Activated CD8-positive, alpha-beta T cell treated with anti-CD3 and anti-CD28 coated beads for 36 hours (primary cell): ENCODE measurements around the gene SF3A1. TPM values are rescaled to one million over a fixed set of nuclear protein-coding genes. Genes with fewer than 3 reads are reported as not detected.
A peak's percentile ranks its signal among the peaks of the same experiment; 100 is the strongest.

Experiments used
- ATAC-seq: fragments of 200-7000 bp; cut with Tn5 transposase; one replicate; pipeline ENCODE4 v1.10.0; 2021; ENCODE audit warnings: mild to moderate bottlenecking, moderate library complexity
- CTCF ChIA-PET: fragments of 350-600 bp; sonication (Branson Sonifier 250); formaldehyde crosslinking; loops from one replicate; lab custom pipeline; 2021; ENCODE audit warnings: antibody characterized with exemption; lab: Charles Lee
- POLR2A ChIA-PET: fragments of 350-600 bp; sonication (Branson Sonifier 250); formaldehyde crosslinking; loops from one replicate; lab custom pipeline; 2021; ENCODE audit warnings: antibody characterized with exemption; lab: Charles Lee
- DNase-seq: peaks from one replicate; pipeline ENCODE4 v3.0.0-alpha.2; 2020
- H3K27ac Mint-ChIP-seq: one replicate; pipeline ENCODE4 v1.8.0; 2021; ENCODE audit warnings: mild to moderate bottlenecking, mixed read lengths
- H3K27me3 Mint-ChIP-seq: one replicate; pipeline ENCODE4 v1.8.0; 2021; ENCODE audit warnings: mixed read lengths
- H3K36me3 Mint-ChIP-seq: one replicate; pipeline ENCODE4 v1.8.0; 2021; ENCODE audit warnings: low read depth, mixed read lengths
- H3K4me1 Mint-ChIP-seq: one replicate; pipeline ENCODE4 v1.8.0; 2021; ENCODE audit warnings: low read depth, mixed read lengths
- H3K4me3 Mint-ChIP-seq: one replicate; pipeline ENCODE4 v1.8.0; 2021; ENCODE audit warnings: mild to moderate bottlenecking, moderate library complexity, mixed read lengths
- H3K9me3 Mint-ChIP-seq: one replicate; pipeline ENCODE4 v1.8.0; 2021; ENCODE audit warnings: mixed read lengths
- intact Hi-C: fragments of 100-400 bp; cut with micrococcal nuclease; formaldehyde crosslinking; loops from one replicate; pipeline ENCODE4 v1.10.0; 2022
- total RNA-seq, 2 experiments: library from RNA; stranded (reverse); gene quantifications; one replicate each; pipeline ENCODE4 v1.2.3, GENCODE V29; 2021
- TF ChIP-seq, protein P1 (sequence below): fragments of 200-600 bp; IDR thresholded peaks from one replicate; pipeline ENCODE4 v1.8.0; 2022; ENCODE audit warnings: antibody characterized with exemption, mild to moderate bottlenecking

Gene SF3A1
- total RNA-seq, 2 experiments from 2014 or later: 252 to 262 TPM

DNA sequence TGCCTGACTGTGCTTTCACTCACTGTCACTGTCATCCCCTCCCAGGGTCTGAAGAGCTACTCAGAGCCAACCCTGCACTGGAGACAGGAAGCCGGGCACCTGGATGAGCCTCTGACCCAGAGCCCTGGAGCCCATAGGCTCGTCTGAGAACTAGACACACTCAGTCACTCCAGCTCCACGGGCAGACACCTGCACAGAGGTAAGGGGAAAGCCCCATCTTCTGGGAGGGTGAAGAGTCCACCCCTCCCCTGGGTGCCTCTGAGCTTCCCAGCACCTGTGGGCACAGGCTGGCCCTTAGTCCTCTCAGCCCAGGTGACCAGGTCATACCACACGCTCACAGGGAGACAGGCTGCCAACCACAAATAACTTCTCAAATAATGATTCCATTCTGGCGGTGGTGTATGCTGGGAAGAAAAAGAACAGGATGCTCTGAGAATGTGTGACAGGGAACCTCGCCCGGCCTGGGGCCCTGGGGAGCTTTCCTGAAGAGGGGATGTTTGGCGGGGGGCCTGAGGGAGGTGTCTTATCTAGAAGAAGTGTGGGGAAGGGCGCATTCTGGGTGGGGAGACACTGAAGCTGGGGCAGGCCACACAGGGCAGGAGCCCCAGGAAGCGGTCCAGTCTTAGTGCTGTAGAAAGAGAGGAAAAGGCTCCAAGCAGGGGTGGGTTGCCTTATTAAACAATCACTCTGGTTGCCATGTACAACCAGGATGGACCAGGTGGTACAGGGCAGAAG, 5.4 kb upstream of the SF3A1 start:
- Mint-ChIP-seq H3K27ac (no peak overlapping the region), H3K27me3 (no peaks in the 10 kb centered on the region), H3K4me1 (peaks cover 5% of the 10 kb centered on the region), H3K36me3 (no peaks in the 10 kb centered on the region), H3K9me3 (no peaks in the 10 kb centered on the region), H3K4me3 (no peak overlapping the region)
- intact Hi-C loops: no loop called here
- no peak for DNase-seq
- TF ChIP-seq, protein P1, sequence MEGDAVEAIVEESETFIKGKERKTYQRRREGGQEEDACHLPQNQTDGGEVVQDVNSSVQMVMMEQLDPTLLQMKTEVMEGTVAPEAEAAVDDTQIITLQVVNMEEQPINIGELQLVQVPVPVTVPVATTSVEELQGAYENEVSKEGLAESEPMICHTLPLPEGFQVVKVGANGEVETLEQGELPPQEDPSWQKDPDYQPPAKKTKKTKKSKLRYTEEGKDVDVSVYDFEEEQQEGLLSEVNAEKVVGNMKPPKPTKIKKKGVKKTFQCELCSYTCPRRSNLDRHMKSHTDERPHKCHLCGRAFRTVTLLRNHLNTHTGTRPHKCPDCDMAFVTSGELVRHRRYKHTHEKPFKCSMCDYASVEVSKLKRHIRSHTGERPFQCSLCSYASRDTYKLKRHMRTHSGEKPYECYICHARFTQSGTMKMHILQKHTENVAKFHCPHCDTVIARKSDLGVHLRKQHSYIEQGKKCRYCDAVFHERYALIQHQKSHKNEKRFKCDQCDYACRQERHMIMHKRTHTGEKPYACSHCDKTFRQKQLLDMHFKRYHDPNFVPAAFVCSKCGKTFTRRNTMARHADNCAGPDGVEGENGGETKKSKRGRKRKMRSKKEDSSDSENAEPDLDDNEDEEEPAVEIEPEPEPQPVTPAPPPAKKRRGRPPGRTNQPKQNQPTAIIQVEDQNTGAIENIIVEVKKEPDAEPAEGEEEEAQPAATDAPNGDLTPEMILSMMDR: no peak
- POLR2A ChIA-PET: interaction anchor here (0.8 kb wide), 1 partner anchor 74 kb away, joined by 3 read pairs; no protein-coding TSS in a partner anchor
- CTCF ChIA-PET: interaction anchor here (2.3 kb wide), 1 partner anchor 74 kb away, joined by 9 read pairs; no protein-coding TSS in a partner anchor
- no peak for ATAC-seq

DNA sequence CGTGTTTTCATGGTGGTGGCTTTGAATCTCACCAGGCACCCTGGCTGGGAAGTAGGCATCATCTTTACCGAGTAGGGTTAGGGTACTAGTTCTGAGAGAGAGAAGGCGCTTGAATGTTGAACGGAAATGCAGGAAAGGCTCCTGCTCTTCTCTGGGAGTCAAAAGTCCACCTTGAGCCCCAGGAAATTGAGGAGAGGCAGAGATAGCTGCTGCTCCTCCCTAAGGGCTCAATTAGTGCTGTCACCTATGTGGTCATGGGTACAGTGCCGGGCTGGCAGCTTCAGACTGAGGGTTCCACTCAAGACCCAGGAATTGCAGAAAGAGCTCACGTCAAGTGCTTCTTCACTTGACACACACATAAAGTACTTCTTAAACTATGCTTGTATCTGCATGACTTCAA, 1.8 kb upstream of the SF3A1 start:
- Mint-ChIP-seq H3K4me3 (no peak overlapping the region), H3K4me1 (peaks cover 29% of the 10 kb centered on the region), H3K9me3 (no peaks in the 10 kb centered on the region), H3K27me3 (no peaks in the 10 kb centered on the region), H3K27ac (no peak overlapping the region), H3K36me3 (peaks cover 21% of the 10 kb centered on the region)
- intact Hi-C loops: no loop called here
- ATAC-seq (no peak), DNase-seq (no peak)
- ChIA-PET CTCF (interaction anchor here (0.6 to 2.1 kb wide), 6 partner anchors 10 to 95 kb away, joined by 3 to 17 read pairs (median 4); partner anchors contain the start of gene RNF215), POLR2A (interaction anchor here (0.7 to 1.2 kb wide), 2 partner anchors 14 to 32 kb away, joined by 3 read pairs; partner anchors contain the start of gene TBC1D10A)
- TF ChIP-seq, protein P1: no peak

DNA sequence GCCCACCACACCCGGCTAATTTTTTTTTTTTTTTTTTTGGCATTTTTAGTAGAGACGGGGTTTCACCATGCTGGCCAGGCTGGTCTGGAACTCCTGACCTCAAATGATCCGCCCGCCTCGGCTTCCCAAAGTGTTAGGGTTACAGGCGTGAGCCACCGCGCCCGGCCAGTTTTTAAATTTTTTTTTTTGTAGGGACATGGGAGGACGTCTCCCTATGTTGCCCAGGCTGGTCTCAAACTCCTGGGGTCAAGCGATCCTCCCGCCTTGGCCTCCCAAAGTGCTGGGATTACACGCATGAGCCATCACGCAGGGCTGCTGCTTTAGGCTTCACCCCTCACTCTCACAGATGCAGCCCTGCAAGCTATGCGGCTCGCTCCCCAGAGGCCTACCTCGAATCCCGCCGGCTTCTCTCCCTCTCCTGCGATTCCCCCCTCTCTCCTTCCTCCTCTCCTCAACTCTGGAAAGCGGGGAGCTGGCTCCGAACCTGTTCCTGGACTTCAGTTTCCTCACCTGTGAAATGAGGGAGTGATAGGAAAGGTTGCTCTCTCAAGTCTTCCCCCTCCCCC, 1.0 kb upstream of the SF3A1 start:
- intact Hi-C loops: no loop called here
- Mint-ChIP-seq H3K9me3 (no peaks in the 10 kb centered on the region), H3K4me1 (peaks cover 35% of the 10 kb centered on the region), H3K36me3 (peaks cover 24% of the 10 kb centered on the region), H3K4me3 (peak overlapping the region; percentile 96), H3K27me3 (no peaks in the 10 kb centered on the region), H3K27ac (no peak overlapping the region)
- TF ChIP-seq, protein P1: no peak
- ATAC-seq (no peak), DNase-seq (no peak)
- POLR2A ChIA-PET: interaction anchor here (0.7 to 1.7 kb wide), 5 partner anchors 13 to 31 kb away, joined by 3 to 6 read pairs (median 3); partner anchors contain the start of genes RNF215 and TBC1D10A
- CTCF ChIA-PET: interaction anchor here (0.8 to 2.1 kb wide), 4 partner anchors 11 to 94 kb away, joined by 3 to 17 read pairs (median 4); no protein-coding TSS in a partner anchor

DNA sequence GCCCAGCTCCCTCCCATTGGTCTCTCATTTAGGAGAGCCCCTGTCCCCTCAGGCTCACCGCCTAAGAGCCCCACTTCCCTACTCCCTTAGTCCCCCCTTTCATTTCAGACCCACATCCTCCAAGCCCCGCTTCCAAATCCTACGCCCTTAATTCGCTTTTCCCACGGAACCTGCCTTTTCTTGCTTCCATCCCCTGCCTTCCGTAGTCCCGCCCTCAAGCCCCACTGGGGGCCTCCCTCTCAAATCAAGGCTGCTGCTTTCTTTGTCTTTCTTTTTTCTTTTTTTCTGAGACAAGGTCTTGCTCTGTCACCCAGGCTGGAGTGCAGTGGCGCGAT, 509 bp upstream of the SF3A1 start:
- Mint-ChIP-seq H3K9me3 (no peaks in the 10 kb centered on the region), H3K36me3 (peaks cover 30% of the 10 kb centered on the region), H3K27me3 (no peaks in the 10 kb centered on the region), H3K4me3 (peak overlapping the region; percentile 96), H3K27ac (peak overlapping the region; percentile 76), H3K4me1 (peaks cover 39% of the 10 kb centered on the region)
- intact Hi-C loops: no loop called here
- ChIA-PET CTCF (interaction anchor here (1.1 to 2.9 kb wide), 5 partner anchors 30 to 69 kb away, joined by 3 to 43 read pairs (median 12); partner anchors contain the start of genes CASTOR1, RNF215 and TBC1D10A), POLR2A (interaction anchor here (0.7 to 1.7 kb wide), 12 partner anchors 10 to 97 kb away, joined by 3 to 9 read pairs (median 3); partner anchors contain the start of genes MTFP1, RNF215 and TBC1D10A)
- ATAC-seq (peak; percentile 6), DNase-seq (no peak)
- TF ChIP-seq, protein P1: no peak
